ENCODE data around the gene APOBEC3A.

- TF ChIP-seq CTCF (IDR thresholded peaks at IDR 0.05) (no peak), POLR2A (IDR thresholded peaks at IDR 0.05) (no peak)
Measured at GRCh38 chr22:38972558-38972957, 15.1 kb downstream of the APOBEC3A start.

Data from thyroid gland (tissue), 4 donors.